GM18520 (cell line): ENCODE measurements around the gene RAPGEF4.

ENCODE experiments used
- ATAC-seq: cut with Tn5 transposase; IDR thresholded peaks from one replicate; pipeline ENCODE4 v1.9.1; 2021; ENCODE audit not compliant: unreplicated experiment

RAPGEF4 gene

DNA sequence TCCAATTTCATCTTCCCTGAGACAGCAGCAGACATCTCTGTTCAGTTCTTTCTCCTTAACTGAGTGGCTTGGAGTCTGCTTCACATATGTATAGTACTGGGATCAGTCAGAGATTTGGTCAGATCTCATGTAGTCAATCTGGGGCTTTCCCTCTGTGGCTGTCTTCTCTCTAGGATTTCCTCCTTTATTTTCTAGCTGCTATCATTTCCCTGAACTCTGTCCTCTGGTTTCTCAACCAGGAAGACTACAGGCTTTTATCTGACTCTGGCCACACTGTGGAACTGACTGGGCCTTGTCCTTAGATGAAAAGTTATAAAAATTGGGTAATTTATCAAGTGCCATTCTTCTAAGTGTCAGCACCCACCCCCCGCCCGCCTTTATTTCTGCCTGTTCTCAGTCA is 121.0 kb downstream of the RAPGEF4 start:
- no peak for ATAC-seq

DNA sequence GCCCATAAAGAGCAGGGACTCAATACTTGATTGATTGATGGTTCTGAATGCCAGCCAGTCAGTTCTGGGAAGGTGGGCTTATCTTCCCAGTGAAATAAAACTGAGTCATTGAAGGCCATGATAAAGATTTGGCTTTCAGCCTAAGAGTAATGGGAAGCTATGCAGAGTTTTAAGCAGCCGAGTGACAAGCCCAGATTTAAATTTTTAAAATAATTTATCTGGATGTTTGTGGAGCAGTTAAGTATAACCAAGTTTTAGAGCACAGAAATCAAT is 122.8 kb downstream of the RAPGEF4 start:
- no peak for ATAC-seq

DNA sequence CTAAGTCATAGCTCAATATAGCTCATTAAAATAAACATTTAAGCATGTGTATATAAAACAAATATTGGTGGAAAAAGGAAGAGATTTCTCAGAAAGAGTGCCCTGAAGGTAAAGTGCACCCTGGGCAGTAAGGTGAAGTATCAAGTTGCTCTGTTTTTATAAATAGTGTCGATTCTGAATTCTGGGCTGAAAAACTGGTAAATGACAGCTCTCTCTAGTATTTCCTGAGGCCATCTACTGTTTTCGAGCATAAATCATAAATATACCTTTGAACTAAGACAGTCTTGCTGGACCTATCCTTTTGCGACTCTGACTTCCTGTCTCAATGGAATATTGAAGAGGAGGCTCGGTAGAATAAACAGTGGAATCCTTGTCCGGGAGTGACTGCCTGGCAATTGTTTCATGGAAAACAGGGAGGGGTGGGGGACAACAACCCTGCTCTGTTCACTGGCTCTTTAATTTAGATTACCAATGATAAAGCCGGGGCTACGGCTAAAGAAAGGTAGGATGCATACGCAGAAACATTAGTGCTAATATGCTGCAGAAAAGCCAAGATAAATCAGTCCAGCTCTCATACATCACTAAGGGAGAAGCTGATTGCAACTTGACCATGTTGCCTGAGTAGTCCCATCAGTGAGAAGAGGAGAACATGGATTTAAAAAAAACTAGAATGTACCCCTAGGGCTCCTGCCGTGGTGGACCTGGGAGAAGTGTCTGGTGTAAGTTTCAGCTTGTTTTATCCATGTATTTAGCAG is 124.1 kb downstream of the RAPGEF4 start:
- ATAC-seq, result no peak

DNA sequence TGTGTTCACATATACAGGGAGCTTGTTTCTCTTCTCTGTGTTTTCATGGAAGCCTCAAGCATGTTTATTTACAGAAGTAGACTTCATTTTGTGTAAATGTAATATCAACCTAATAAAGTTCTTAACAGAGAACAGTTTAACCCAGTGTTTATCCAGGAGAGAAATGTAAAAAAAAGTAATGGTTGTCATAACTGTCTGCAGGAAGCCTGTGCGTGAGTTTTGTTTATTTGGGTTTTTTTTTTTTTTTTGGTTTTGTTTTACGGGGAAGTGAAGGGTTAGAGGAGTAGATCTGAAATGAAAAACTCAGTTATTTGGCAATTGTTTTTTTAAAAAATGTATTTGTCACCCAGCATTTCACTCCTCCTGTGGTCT is 124.7 kb downstream of the RAPGEF4 start:
- no peak for ATAC-seq

DNA sequence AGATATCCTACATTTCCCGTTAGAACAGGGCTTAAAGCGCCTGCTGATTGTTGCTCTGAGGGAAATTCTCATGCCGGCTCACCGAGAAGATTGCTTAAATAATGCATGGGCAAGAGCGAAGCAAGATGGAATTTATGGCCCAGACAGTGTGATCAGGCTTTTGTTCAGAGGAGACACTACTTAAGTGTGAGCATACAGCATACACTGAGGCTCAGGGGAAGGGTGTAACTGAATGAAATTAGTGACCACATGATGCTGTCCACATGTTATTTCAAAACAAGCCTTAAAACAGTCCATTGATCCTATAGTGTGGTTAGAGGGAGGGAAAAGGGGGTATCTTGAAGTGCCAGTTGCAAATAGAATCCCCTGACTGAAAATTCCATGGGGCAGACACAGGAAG is 125.5 kb downstream of the RAPGEF4 start:
- ATAC-seq, result no peak

DNA sequence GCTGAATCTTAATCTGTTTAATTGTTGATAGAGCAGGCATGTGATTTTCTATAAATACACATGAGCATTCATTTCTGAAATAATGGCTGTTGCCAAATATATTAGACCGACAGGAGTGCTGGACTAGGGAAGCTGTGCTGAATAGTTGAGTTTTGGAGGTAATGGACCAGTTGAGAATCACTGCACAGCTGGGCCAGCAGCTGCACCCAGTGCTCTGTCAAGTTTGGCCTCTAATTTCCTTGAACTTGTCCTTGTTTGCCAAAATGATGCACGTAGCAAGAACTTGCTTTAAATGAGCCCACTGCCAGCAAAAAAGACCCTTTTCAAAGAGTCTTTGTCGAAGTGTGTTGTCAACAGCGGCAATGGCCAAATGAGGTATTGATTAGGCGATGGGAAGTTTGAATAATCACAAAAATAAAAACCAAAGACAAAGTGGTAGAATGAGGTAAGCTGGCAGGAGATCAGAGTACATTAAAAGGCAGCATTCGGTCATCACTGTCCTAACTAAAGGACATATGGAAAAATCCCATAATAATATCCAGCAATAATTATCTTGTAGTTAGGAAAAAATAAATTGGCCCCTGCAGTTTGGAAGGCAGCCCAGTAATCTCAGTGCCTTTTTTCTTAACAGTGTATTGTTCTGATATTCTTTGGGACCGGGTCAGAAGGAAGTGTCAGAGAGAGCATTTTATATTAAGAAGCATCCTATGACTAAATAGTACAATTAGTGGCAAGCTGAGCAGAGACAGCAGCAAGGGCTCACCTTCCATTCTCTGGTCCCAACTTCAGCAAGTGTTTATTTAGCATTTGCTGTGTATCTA is 126.2 kb downstream of the RAPGEF4 start:
- ATAC-seq, result no peak

DNA sequence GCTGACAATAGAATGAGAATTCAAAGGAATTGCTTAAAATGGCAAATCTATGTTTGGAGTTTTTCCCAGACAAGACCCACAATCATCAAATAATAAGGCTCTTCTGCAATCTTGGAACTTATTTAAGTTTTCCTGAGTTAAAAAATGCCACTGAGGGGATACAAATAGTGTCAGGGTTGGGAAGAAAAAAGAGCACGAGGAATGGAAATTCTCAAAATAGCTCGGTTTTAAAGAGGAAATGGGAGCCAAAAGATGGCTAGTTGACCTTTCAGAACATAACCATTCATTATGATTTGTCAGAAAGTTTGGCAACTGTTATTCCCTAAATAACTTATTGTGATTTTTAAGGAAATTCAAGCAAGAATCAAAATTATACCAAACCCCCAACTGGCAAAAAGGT is 127.7 kb downstream of the RAPGEF4 start:
- no peak for ATAC-seq

DNA sequence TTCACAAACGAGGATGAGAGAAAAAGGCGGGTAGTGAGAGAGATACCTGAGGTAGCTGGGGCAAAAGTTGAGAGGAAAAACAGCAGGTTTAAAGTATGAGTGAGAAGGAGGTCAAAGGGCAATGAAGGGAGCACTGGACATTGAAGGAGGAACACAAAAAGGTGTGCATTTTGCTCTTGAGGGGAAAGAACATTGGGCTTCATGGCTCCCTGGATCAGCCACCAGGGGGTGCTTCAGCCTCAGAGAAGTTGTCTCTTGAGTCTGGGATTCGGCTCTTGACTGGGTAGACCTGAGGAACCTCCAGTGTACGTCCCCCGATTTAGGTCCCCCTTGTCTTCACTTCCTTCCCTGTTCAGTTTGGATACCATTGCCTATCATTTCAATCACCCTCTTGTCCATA is 128.5 kb downstream of the RAPGEF4 start:
- no peak for ATAC-seq

DNA sequence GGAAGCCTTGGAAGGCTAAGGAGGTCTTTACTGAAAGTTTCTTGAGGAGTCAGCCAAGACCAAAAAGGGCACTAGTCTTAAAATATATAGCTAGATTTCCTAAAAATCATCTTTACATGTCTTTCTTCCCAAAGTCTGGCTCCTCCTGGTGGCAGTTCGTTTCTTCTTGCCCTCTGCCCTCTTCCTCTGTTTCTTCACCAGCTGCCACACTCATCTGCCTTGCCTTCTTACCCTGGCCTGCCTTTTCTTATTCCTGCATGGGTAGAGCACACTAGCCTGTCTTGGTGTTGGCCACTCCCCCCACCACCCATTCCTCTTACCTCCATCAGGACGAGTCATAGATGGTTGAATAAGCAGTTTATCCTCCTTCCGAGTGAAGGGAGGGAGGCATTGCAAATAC is 129.8 kb downstream of the RAPGEF4 start:
- ATAC-seq, result no peak

DNA sequence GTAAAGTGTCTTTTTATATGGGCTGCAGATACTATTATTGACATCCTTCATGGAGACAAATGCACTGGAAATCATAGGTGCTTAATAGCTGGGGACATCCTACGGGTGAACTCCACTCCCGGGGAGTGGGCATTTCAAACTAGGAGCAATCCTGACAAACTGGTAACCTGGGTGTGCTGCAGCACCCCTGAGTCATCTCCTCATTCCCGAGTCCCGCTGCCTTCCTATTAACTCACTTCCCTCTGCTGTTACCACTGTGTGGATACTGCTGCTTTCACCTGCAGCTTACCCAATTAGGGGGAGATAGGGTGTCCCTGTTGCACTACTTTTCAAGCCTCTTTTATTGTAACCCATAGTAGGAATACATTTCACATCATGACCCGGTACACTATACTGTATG is 134.2 kb downstream of the RAPGEF4 start:
- no peak for ATAC-seq

DNA sequence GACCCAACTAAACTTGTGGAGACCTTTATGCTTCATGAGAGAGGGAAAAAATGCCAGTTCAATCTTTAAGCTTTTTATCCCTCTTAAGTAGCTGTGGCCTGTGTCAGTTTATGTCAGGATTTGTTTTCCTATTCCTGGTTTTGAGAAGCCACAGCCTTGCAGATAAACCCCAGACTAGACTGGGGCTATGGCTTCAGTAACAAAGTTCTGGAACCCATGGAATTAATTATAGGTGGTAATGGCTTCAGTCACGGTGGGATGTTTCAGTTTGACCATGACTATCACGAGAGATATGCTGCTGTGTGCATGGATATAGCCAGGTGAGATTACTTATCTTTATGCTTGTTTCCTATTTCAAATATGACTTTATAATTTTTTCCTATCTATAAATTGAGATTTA is 134.8 kb downstream of the RAPGEF4 start:
- ATAC-seq, result no peak

DNA sequence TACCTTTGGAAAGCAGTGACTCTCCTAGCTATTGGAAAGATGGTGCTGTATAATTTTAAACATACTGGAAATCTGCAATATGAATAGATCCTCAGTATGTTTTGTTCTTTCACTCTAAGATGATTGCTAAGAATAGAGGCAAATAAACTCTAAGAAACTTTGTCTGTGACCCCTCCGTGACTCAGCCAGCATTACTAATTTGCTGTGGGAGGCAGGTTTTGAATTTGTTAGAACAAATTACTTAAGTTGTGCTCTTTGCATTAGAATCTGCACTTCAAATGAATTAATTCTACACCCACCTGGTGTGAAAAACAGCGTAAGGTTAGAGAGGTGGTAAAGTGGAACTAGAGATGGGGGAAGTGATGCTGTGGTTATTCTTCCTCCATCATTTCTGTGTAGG is 142.2 kb downstream of the RAPGEF4 start:
- ATAC-seq, result no peak

DNA sequence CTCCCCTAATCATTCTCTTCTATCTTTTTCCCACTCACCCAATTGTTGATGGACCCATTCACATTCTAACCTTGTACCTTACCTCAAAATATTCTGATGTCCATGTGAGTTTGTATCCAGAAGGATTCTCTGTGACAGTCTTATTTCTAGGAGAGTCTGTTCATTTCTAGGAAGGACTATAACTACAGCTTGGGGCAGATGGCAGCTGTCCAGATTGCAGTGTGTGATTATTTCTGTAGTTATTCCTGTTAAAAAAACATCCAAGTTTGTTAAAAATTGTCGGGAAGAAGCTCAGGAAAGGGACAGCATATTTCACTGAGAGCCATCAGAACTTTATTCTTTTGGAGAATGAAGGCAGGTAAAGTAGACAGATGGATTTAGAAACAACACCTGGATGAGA is 142.6 kb downstream of the RAPGEF4 start:
- ATAC-seq, result no peak

DNA sequence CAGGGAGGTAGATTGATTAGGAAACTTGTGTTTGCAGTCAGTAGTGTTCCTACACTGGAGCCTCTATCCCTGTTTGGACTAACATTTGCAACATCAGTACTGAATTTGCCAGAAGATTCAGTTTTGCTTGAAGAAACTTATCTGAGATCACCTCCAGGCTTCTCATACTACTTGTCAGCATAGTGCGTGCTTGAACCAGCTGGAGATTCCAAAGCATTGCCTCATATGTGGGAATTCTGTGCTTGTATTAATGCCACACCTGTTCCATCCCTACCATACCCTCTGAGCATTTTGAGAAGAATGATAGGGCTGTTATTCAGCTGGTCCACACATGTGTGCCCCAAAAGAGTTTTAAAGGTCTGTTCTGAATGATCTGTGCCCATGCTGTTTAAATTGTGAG is 148.7 kb downstream of the RAPGEF4 start:
- no peak for ATAC-seq

DNA sequence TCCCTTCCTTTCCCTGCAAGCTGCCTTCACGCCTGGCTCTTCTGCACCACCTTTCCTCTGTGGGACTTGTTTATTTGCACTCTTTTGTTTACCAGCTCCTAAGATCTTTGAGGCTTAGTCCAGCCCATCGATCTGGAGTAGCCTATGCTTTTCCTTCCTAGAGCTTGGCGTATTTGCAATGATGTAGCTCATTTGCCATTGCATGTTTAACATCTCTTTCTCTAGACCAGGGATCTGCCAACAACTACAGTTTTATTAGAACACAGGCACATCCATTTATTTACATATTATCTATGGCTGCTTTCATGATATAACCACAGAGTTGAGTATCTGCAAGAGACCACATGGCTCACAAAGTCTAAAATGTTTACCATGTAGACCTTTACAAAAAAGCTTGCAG is 150.4 kb downstream of the RAPGEF4 start:
- ATAC-seq, result no peak

DNA sequence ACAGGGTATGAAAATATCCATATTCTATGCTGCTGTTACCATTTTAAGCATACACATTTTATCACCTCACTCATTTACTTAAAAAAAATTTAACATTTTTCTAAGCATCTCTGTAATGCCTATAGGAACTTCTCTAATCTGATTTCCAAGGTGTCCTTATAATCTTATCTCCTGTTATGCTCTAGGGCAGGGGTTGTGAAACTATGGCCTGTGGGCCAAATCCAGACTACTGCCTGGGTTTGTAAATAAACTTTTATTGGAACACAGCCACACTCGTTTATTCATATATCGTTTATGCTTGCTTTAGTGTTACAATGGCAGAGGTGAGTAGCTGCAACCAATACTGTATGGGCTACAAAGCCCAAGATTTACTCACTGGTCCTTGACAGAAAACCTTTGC is 151.6 kb downstream of the RAPGEF4 start:
- no peak for ATAC-seq

DNA sequence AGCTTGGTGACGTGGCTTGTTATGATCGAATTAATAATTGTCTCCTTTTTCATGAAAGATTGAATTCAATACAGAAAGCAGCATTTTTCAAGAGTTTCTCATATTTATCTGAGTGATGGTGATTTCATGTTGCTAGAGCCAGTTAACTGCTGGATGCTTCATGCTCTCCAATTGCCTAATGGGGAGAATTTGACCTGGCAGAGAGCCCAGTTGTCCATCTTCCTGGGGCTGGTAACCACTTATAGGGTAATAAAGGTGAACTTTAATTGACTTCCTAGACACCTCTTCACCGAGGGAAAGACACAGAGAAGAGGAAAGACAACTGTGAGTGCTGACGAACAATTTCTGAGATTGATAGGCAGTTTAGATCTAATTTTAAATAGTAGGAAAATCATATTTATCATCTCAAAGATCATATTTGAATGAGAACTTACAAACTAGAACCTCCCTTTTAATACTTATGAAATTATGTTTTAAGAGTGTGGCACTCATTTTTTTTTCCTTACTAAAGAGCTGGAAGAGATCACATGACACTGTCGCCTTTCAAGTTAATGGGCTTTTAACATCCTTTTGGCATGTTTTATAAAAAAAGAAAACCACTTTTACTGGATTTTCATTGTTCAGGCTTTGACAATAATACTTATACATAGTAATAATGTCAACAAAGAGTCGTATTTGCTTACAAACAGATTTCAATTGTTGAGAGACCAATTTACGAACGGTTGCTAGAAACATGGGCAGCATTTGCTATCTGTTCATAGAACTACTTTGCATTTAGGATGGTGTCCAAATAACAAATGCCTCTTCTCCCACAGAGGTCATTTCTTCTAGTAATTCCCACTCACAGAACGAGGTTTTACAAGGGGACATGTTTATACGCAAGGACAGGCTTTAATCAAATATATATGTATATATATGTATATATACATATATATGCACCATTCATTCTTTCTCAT is 153.3 kb downstream of the RAPGEF4 start:
- no peak for ATAC-seq

DNA sequence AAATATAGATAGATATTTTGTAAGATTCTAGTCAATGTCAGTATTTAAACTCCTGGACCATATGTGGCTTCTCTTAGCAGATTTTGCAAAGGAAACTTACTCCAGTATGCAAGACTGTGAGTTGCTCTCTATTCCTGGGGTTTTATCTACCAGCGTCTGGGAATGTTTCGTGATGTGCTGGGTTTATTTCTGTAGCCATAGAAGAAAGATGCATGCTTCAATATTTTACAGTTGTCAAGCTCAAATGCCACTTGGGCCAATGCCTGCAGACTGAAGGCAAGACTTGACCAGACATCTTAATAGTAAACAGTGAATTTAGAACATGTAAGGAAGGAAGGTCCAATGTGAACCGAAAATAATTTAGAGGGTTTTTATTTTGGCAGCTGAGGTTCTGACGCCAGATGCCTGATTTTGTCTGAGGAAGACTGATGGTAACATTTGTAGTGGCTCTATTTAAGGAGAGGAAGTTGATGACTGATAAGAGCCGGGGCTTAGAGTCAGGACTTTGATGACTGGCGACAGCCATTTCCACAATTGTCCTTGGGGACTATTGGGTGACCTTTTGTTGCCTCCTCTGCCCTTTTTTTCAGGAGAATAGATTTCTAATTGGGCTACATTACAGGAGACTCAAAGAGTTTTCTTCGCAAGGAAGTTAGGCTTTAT is 154.3 kb downstream of the RAPGEF4 start:
- no peak for ATAC-seq

DNA sequence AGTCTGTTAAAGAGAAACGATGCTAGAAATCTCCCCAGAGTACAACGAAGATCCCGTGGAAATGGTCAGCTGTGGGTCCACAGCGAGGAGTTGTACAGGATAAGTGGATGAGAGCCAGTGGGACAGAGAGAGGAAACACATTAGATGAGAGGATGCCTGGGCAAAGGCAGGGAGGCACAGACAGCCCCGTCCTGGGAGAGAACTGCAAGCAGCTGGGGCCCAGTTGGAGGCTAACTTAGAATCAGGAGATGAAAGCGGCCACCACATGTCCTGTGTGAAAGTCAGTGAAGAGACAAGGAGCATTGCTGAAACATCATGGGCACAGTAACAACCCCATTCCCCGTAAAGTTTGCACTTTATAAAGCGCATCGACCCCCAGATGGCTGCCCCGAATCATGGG is 157.5 kb downstream of the RAPGEF4 start:
- no peak for ATAC-seq

DNA sequence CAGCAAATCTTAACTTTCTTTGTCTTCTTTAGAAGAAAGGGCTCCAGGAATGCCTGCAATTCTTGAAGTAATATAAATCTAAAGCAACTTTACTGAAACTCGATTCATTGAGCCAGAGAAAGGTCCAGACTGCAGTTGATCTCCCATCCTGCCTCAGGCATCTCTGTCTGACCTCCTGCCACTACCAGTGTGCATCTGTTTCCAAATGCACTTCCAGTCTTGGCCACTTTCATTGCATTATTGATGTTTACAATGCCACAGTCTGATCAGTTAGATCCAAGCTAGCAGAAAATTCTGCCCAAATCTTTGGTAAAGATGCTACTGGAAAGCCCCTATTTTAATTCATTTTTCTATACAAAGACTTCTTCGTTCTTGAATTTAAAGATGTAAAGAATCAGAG is 158.0 kb downstream of the RAPGEF4 start:
- no peak for ATAC-seq

DNA sequence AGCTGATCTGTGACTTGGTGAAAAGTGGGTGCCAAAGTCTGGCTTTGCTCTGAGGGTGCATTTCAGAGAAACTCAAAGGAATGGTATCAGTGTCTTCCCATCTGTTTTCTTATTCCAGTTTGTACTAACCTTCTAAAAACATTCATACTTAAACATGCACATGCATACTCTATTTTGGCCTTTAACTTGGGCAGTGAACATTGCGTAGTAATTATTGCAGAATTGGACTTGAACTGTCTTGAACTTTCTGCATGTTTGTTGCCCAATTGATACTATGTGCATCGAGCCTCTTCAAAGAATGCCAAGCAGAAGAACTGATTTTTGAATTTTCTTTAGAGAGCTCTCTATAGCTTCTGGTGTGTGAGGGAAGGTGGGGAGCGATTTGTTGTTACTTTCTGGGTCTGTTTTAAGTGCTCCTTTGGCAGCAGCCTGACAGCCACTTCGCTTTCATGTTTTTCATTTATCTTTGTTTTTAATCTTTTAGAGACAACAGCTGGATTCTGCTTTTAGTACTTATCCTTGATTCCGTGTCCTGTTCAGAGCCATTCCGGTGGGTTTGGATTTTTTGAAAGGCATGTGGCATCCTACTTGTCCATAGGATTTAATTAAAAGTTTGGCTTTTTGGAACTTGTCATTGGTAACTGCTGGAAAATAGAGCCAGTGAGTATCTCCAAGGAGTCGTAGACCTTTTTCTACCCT is 159.2 kb downstream of the RAPGEF4 start:
- no peak for ATAC-seq
